ENCODE measurements around the gene ZDHHC14.
"Not testable (repeated sequence)": the region's sequence is repeated elsewhere in the genome, so short reads cannot be mapped to it uniquely, and the experiment has no call there.

Gene ZDHHC14

DNA sequence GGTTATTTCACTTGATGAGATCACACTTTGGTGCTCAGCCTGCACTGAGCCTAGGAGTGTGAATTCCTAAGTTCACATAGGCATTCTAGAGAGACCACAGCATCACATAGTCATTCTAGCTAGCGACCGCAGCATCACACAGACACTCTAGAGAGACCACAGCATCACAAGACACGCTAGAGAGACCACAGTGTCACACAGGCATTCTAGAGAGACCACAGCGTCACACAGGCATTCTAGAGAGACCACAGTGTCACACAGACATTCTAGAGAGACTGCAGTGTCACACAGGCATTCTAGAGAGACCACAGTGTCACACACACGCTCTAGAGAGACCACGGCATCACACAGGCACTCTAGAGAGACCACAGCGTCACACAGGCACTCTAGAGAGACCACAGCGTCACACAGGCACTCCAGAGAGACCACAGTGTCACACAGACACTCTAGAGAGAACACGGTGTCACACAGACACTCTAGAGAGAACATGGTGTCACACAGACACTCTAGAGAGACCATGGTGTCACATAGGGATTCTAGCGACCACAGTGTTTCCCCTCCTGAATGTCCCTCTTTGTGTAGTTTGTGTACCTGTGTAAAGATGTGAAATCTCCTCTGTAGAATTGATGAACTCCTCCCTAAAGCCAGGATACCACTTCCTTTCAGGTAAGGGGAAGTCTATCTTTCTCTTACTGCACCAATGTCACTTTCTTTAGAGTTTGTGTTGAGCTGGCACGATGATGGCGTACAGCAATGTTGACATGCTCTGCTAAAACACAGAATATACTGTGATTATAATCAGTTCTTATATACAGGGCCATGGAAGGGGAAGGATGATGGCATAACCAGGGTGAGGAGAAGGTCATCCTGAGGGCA, 169.4 kb downstream of the ZDHHC14 start:
- peak in 1 of 2 donors; percentile 6 for DNase-seq (ENCODE audit: low read depth in 1 of 2, low spot score in 1 of 2)

DNA sequence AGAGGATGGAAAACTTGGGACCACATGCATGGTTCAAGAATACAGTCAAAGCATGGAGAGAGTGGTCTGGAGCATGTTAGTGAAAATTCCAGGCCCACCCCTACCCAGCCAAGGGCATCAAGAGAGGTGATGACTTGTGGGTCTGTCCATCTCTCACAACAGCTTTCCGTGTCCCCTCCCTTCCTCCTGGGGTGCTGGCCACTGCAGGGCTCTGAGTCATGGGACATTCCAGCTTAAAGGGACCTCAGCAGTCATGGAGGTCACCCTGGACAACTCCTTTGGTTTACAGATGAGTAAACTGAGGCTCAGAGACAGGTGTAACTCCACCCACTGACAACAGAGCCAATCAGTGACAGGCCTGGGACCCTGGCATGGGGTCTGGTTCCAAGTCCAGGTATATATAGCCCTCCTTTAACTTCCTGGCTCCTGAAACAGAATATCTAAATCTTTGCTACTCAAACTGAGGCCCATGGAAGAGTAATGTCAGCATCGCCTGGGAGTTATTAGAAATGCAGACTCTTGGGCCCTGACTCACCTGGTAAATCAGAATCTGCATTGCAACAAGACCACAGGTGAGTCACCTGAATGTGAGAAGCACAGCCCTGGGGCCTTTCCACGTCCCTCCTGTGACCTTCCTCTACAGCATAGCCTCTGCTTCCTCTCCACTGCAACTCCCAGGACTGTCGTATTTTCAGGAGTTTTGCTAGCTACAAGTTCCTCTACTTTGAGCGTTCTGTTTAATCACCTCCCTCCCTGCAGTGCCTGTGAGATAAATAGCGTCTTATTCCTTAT, 170.2 kb downstream of the ZDHHC14 start:
- no peak for DNase-seq (ENCODE audit: low read depth in 1 of 2, low spot score in 1 of 2)

DNA sequence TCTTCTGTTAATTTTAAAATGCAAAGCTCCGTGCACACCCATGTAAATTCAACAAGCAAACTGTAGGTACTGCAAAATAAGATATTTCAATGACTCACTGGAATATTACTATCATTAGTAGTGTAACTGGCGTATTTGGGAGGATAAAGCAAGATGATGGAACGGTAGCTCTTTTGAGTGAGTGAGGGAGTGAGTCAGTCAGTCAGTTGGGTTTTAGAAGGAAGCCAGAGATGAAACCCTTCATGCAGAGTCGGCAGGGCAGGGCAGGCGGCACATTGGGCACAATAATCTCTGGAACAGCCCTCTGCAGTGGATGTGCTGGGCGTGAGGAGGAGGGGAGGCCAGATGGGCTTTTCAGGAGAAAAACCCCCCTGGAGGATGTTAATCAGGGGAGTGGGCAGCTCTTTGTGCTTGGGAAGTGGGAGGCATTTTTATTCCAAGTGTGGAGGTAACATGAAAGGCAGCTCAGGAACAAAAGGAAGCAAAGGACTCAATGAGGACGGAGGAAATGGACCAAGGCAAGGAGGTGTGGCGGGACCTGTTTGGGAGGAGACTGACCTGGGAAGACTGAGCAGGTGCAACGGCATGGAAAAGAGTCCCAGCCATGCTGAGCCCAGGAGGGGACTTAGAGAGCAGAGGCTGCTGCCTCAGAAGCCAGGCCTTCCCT, 171.2 kb downstream of the ZDHHC14 start:
- no peak for DNase-seq (ENCODE audit: low read depth in 1 of 2, low spot score in 1 of 2)

DNA sequence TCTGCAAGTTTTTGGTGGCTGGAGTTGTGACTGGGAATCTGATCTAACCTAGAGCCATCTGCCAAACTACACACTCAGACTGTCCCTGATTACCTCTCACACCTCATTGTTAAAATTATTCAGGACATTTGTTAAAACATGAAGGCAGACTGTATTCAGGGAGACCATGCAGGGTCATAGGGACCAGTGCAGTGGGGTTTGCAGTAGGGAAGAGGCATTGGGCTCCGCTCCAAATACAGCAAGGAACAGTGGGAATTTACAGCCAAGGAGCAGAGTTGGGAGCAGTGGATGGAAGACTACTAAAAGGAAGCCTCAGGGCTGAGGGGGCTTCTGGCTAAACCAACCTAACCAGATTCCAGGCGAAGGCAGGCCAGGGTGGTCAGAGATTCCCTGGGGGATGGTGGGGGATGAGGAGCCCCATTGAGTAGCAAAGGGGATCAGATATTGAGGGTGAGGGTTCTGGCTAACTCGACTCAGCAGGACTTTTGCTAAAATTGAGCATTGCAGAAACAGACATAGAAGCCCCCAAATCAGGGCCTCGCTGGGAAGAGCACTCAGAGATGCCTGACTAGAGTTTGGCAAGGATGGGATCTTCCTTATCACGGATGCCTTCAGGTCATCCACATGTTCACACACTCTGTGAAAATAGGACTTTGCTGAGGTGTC, 172.0 kb downstream of the ZDHHC14 start:
- no peak for DNase-seq (ENCODE audit: low read depth in 1 of 2, low spot score in 1 of 2)

DNA sequence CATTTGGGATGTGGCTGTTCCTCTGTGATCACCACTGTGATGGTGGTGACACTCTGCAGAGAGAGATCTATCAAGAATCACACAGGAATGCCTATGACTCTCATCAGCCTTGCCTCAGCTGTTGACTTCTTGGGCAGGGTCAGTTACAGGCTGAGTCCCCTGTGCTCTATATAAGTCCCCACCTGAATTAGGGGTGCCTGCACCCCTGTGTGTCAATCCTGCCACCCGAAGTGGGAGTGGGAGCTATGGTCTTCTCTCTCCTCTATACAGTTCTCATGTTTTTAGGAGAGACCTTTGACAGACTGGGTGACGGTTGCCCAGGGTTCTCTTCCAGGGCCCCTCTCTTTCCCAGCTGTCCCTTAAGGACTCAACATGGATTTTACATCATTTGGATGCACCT, 173.8 kb downstream of the ZDHHC14 start:
- no peak for DNase-seq (ENCODE audit: low read depth in 1 of 2, low spot score in 1 of 2)

DNA sequence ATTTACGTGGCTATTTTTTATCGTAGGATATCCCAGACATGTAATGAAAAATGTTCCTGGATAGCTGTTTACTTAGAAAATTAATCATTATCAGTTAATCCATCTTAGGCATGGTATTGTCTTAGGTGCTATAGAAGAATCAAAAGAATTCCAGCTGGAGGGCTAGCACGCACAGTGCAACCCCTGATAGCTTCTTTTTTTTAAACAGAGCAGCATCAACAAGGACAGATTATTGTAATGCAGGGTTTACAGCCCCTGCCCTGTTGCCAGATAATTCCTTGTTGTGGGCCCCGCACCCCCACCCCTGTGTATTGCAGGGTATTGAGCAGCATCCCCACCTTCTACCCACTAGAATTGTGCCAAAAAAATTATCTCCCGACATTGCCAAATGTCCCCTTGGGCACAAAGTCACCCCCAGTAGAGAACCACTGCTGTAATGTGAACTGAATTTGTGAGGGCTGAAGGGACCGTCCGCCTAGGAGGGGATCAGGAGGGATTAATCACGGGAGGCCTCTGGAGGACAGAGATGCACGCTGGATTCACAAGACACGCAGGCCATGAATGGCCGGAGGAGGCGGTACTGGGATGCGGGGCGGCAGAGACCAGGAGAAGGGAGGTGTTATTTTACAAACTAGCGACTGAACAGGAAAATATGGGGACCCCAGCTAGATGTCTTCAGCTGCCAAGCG, 174.6 kb downstream of the ZDHHC14 start:
- DNase-seq (ENCODE audit: low read depth in 1 of 2, low spot score in 1 of 2) = no peak

DNA sequence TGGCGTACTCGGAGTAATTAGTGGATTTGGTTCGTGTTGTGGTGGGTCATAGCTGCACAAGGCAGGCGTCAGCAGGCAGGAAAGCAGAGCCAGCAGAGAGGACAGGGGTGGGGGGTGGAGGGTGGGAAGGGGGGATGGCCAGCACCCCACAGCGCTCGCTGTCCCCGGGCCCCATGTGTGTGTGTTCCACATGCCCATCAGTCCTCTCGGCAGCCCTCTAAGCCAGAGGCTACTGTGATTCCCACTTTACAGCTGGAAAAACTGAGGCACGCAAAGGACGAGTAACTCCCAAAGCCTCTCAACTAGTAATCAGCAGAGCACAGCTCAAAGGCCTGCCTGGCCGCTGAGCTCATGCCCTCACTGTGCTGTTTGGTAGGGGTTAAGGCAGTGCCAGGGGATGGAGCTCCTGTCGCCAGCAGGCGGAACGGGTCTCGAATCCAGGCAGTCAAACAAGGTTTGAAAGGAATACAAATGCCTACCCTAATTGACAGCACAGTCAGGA, 175.2 kb downstream of the ZDHHC14 start:
- DNase-seq (ENCODE audit: low read depth in 1 of 2, low spot score in 1 of 2) = no peak

DNA sequence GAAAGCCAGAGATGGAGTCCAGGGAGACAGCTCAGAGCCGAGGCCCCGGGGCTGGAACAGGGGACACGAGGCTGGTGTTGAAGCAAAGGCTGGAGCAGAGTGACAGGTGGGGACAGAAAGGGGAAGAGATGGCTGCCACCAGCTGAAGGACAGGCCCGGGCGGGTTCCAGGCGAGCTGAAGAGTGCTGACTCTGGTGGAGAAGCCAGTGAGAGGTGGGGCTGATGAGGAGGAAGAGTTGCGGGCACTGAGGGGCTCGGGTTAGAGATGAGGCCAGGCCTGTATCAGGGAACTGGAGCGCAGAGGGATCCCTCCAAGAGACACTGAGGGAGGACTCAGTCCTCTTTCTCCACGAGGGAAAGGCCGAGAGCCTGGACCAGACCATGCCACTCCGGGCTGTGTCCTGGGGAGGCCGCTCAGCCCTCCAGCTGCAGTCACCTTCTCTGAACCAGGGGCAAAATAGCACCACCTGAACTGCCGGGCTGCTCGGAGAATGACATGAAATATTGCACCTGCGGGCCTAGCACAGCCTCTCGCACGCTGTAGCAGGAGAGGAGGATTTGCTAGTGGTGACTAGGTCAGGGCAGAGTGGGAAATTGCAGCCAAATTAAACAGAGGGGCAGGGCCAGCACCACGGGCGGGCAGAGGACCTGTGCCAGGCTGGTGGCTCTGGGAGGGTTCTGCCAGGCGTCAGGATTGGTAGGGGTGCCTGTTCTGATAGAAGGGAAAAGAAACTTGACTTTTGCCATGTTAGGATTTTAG, 175.9 kb downstream of the ZDHHC14 start:
- no peak for DNase-seq (ENCODE audit: low read depth in 1 of 2, low spot score in 1 of 2)

DNA sequence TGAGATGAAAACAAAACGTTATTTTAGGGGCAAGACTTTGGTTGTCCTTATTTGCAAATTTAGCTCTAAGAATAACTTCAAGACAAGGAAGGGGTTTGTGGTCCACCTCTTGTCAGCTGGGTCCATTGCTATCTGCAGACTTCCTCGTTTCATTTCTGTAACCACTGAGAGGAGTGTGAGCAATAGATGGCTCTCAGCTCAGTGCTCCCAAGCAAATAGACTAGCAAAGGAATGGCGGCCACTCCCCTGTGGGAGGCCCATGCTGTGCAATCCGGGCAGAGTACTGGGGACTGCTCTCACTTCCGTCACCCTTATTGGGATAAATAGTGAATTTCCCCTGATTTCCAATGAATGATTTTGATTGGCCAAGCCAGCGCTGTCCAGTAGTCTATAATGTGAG, 176.6 kb downstream of the ZDHHC14 start:
- no peak for DNase-seq (ENCODE audit: low read depth in 1 of 2, low spot score in 1 of 2)

DNA sequence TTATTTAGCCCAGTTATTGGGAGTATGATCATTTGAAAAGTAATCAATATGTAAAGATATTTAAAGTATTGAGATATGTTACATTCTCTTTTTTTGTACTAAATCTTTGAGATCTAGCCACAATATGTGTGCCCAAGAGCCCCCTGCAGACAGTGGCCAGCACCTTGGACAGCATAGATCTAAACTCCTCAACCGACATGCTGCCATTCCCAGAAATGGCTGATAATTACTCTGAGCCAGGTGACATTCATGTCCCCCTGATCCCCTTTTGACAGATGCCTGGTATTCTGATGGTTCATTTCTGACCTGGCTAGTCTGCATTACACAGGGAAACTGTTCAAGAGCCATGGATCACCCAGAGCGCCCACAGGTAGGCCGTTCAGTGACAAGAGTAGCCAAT, 177.1 kb downstream of the ZDHHC14 start:
- no peak for DNase-seq (ENCODE audit: low read depth in 1 of 2, low spot score in 1 of 2)

DNA sequence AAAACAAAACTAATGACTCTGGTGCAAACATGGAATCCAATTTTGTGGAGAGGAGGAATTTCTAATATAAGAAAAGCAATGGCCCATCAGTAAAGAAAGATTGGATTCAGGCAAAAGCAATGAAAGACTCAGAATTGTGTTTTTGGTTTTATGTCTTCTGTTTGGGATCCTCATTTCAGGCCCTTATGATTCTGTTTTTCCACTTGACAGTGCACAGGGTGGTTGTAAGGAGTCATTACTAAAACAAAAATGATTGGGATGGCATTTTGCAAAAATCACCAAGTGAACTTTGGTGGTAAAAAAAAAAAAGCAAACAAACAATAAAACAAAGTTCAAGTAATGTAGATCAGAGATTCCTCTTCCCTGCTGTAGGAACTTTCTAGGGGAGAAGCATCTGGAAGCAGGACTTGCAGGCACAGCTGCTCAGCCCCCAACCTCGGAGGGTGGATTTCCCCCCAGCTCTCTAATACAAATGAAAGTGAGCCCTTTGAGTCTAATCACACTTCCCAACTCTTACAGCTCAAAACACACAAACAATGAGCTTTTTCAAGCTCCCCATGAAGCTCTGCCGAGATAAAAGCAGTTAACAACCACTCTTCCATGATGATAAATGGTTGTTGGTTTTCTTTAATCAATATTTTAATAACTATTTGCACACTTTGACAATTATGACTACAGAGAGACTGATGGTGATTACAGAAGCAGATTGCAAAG, 177.7 kb downstream of the ZDHHC14 start:
- DNase-seq (ENCODE audit: low read depth in 1 of 2, low spot score in 1 of 2) = no peak

DNA sequence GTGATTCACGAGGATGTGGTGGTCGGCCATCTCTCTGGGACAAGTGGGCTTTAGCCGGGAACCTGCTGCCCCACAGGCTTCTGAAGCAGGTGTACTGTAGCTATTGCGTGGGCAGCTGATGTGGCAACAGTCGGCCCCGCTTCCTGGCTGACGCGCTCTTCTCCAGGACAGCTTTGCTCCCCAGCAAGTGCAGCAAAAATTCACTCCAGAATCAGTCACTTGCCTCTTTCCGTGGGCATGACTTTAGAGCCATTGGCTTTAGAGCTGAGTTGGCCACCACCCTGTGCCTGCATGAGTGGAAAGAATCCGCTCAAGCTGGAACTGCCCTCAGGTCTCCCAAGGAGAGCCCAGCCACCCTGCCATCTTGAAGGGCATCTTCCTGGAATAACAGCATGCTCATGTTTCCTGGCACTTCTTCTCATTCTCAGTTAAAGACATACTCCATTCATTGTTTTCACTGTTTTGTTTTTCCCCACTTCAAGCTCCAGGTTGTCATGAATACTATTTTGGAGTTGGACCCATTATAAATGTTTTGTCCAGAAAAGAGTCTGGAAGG, 178.3 kb downstream of the ZDHHC14 start:
- no peak for DNase-seq (ENCODE audit: low read depth in 1 of 2, low spot score in 1 of 2)

DNA sequence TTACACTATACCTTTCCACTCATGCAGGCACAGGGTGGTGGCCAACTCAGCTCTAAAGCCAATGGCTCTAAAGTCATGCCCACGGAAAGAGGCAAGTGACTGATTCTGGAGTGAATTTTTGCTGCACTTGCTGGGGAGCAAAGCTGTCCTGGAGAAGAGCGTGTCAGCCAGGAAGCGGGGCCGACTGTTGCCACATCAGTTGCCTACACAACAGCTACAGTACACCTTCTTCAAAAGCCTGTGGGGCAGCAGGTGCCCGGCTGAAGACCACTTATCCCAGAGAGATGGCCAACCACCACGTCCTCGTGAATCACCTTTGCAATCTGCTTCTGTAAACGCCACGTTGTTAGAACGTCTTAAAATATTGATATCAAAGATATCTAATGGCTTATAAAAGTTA, 179.1 kb downstream of the ZDHHC14 start:
- not testable (repeated sequence) for DNase-seq (ENCODE audit: low read depth in 1 of 2, low spot score in 1 of 2)

DNA sequence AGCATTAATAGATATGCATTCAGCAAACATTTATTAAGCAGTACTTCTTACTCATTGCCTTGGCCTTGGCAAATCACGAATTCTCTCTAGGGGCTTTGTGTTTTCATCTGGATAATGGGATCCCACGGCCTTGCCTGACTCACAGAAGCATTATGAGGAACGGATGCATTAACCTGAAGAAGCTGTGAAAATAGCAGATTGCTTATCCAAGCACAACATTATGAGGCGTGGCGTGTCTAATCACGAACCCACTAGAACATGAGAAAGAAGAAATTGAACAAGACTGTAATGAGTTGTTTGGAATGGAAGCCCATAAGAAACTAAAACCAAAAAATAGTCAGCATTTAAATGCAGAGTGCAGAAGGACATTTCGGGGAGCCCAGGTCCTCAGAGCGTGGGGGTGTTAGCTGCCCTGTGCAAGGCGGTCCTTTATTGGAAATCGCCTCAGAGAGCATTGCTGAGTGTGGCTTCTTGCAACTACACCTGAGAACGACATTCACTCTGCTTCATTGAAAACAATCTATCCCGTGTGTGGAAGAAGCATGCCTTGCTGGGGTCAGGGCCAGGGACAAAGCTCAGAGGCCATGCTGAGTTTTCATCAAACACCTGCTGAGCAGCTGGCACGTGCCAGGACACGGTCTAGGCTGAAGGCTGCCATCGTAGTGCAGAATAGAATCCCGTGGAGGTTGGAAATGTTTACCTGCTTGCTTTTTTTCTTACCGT, 179.9 kb downstream of the ZDHHC14 start:
- no peak for DNase-seq (ENCODE audit: low read depth in 1 of 2, low spot score in 1 of 2)

DNA sequence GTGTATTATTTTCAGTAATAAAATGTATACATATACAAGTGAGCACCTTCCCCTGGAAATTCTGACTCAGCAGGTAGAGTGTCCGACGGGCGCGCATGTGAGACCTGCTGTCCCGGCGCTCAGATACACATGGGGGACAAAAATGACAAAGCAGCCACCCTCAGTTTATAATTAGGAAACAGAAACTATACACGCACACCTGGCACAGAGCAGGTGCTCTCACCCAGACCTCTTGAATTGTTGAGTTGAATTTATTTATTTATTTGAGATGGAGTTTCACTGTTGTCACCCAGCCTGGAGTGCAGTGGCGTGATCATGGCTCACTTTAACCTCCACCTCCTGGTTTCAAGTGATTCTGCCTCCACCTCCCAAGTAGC, 180.4 kb downstream of the ZDHHC14 start:
- DNase-seq (ENCODE audit: low read depth in 1 of 2, low spot score in 1 of 2) = no peak

DNA sequence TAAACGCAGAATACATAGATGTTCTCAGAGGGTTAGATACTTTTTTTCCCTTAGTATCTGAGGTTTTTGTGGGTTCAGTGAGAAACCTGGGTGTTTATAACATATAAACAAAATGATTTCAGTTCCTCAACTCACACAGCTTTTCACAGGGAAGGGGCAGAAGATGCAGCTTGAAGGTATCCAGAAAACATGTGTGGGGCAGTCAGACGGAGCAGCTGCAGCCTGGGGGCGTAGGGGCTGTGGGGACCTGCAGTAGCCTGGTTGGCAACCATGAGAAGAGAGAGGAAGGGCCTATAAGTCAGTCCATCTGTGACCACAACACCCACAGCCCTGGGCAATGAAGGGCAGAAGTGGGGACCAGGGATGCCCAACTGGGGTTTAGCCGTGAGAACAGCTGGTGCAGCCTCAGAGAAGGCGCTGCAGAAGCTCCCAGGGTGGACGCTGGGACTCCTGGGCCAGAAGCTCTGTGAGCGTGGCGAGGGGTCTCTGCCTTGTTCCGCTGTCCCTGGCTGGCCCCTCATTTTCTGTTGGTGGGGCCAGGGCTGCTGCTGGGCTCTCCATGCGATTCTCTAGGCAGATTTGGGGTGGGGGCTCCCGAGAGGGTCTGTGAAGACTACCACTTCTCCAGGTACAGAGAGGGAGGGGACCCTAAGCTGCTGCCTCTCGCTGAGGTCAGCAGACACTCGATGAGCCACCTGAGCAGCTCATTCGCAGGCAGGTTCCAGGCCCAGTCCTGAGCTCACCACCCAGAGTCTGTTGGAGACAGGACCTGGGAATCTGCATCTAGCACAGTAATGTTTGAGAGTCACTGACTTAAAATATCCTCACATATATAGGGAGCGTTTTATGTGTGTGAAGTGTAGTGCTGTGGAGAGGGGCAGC, 181.2 kb downstream of the ZDHHC14 start:
- no peak for DNase-seq (ENCODE audit: low read depth in 1 of 2, low spot score in 1 of 2)

DNA sequence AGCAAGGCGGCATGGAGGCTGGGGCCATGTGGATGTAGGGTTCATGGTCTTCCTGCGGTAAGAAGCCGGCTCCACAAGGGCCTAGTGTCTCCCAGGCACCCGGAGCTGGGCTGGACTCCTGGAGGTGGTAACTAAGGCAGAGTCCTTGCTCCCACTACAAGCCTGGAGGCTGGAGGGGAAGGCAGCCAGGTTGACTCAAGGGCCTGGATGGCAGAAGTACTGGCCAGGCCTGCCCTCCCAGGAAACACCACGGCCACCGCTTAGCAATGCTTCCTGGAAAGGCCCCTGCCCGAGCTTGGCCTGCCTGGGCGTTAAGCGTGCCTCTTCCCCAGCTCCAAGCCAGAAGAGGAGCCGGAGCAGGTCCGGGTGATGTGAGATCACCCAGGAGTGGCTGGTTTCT, 182.0 kb downstream of the ZDHHC14 start:
- no peak for DNase-seq (ENCODE audit: low read depth in 1 of 2, low spot score in 1 of 2)

Data from activated T-helper 1 cell treated with anti-CD3 and anti-CD28 coated beads, Interleukin-2, amount 50 U/mL, for 16 hours (primary cell).